Measurements from ENCODE around the gene DNAAF8.
A peak's percentile ranks its signal among the peaks of the same experiment; 100 is the strongest.
"Not testable (repeated sequence)": the region's sequence is repeated elsewhere in the genome, so short reads cannot be mapped to it uniquely, and the experiment has no call there.

Gene DNAAF8

GRCh38 chr16:4733211-4733742 lies 1.1 kb upstream of the DNAAF8 start:
- no peak for DNase-seq (ENCODE audit: insufficient read length)
- FAIRE-seq: no peak
- no peak for TF ChIP-seq TAF1 (IDR thresholded peaks at IDR 0.05; ENCODE audit: borderline replicate concordance, low read depth, low read length)
- TF ChIP-seq POLR2A (IDR thresholded peaks at IDR 0.05; ENCODE audit: low read depth, low read length): no peak
- no peak for TF ChIP-seq POLR2AphosphoS5 (IDR thresholded peaks at IDR 0.05; ENCODE audit: low read depth, low read length)

GRCh38 chr16:4733747-4734062 lies 632 bp upstream of the DNAAF8 start:
- DNase-seq (ENCODE audit: insufficient read length): no peak
- no peak for FAIRE-seq
- TF ChIP-seq TAF1 (IDR thresholded peaks at IDR 0.05; ENCODE audit: borderline replicate concordance, low read depth, low read length): no peak
- no peak for TF ChIP-seq POLR2A (IDR thresholded peaks at IDR 0.05; ENCODE audit: low read depth, low read length)
- no peak for TF ChIP-seq POLR2AphosphoS5 (IDR thresholded peaks at IDR 0.05; ENCODE audit: low read depth, low read length)

GRCh38 chr16:4734730-4735535 lies 596 bp downstream of the DNAAF8 start:
- DNase-seq (ENCODE audit: insufficient read length) (peak; percentile 90), FAIRE-seq (peak; percentile 89)
- no peak for TF ChIP-seq POLR2AphosphoS5 (IDR thresholded peaks at IDR 0.05; ENCODE audit: low read depth, low read length)
- peak; percentile 67; the same call in 1 of the 2 replicates for TF ChIP-seq POLR2A (IDR thresholded peaks at IDR 0.05; ENCODE audit: low read depth, low read length)
- TF ChIP-seq TAF1 (IDR thresholded peaks at IDR 0.05; ENCODE audit: borderline replicate concordance, low read depth, low read length): no peak

- TF ChIP-seq POLR2A (IDR thresholded peaks at IDR 0.05; ENCODE audit: low read depth, low read length) (no peak), TAF1 (IDR thresholded peaks at IDR 0.05; ENCODE audit: borderline replicate concordance, low read depth, low read length) (no peak), POLR2AphosphoS5 (IDR thresholded peaks at IDR 0.05; ENCODE audit: low read depth, low read length) (no peak)
- DNase-seq (ENCODE audit: insufficient read length) (no peak), FAIRE-seq (no peak)
These were observed 2.2 kb downstream of the DNAAF8 start for GRCh38 chr16:4736546-4736945.

- FAIRE-seq: no peak
- DNase-seq (ENCODE audit: insufficient read length): no peak
- TF ChIP-seq POLR2A (IDR thresholded peaks at IDR 0.05; ENCODE audit: low read depth, low read length) (no peak), TAF1 (IDR thresholded peaks at IDR 0.05; ENCODE audit: borderline replicate concordance, low read depth, low read length) (no peak), POLR2AphosphoS5 (IDR thresholded peaks at IDR 0.05; ENCODE audit: low read depth, low read length) (no peak)
These were observed 3.2 kb downstream of the DNAAF8 start for GRCh38 chr16:4737545-4737944.

- FAIRE-seq; DNase-seq (ENCODE audit: insufficient read length): not testable (repeated sequence)
These were observed 4.0 kb downstream of the DNAAF8 start for GRCh38 chr16:4738370-4738769.

GRCh38 chr16:4743226-4743878 lies 9.0 kb downstream of the DNAAF8 start:
- DNase-seq (ENCODE audit: insufficient read length): no peak
- TF ChIP-seq POLR2AphosphoS5 (IDR thresholded peaks at IDR 0.05; ENCODE audit: low read depth, low read length) (no peak), TAF1 (IDR thresholded peaks at IDR 0.05; ENCODE audit: borderline replicate concordance, low read depth, low read length) (no peak), POLR2A (IDR thresholded peaks at IDR 0.05; ENCODE audit: low read depth, low read length) (no peak)

GRCh38 chr16:4744555-4745273 lies 10.4 kb downstream of the DNAAF8 start:
- DNase-seq (ENCODE audit: insufficient read length) (no peak), FAIRE-seq (no peak)
- TF ChIP-seq TAF1 (IDR thresholded peaks at IDR 0.05; ENCODE audit: borderline replicate concordance, low read depth, low read length) (no peak), POLR2AphosphoS5 (IDR thresholded peaks at IDR 0.05; ENCODE audit: low read depth, low read length) (no peak), POLR2A (IDR thresholded peaks at IDR 0.05; ENCODE audit: low read depth, low read length) (no peak)

More at GRCh38 chr16:4743226-4743878, 9.0 kb downstream of the DNAAF8 start:
- FAIRE-seq: no peak

- TF ChIP-seq TAF1 (IDR thresholded peaks at IDR 0.05; ENCODE audit: borderline replicate concordance, low read depth, low read length) (no peak), POLR2AphosphoS5 (IDR thresholded peaks at IDR 0.05; ENCODE audit: low read depth, low read length) (no peak), POLR2A (IDR thresholded peaks at IDR 0.05; ENCODE audit: low read depth, low read length) (no peak)
- DNase-seq (ENCODE audit: insufficient read length) (no peak), FAIRE-seq (no peak)
These were observed 10.9 kb downstream of the DNAAF8 start for GRCh38 chr16:4745274-4745569.

- no peak for TF ChIP-seq POLR2A (IDR thresholded peaks at IDR 0.05; ENCODE audit: low read depth, low read length)
- TF ChIP-seq TAF1 (IDR thresholded peaks at IDR 0.05; ENCODE audit: borderline replicate concordance, low read depth, low read length): no peak
- TF ChIP-seq POLR2AphosphoS5 (IDR thresholded peaks at IDR 0.05; ENCODE audit: low read depth, low read length): no peak
- no peak for DNase-seq (ENCODE audit: insufficient read length)
- FAIRE-seq: no peak
These were observed 11.9 kb downstream of the DNAAF8 start for GRCh38 chr16:4746215-4746614.

- no peak for FAIRE-seq
- no peak for DNase-seq (ENCODE audit: insufficient read length)
- no peak for TF ChIP-seq POLR2AphosphoS5 (IDR thresholded peaks at IDR 0.05; ENCODE audit: low read depth, low read length)
- TF ChIP-seq POLR2A (IDR thresholded peaks at IDR 0.05; ENCODE audit: low read depth, low read length): no peak
- no peak for TF ChIP-seq TAF1 (IDR thresholded peaks at IDR 0.05; ENCODE audit: borderline replicate concordance, low read depth, low read length)
These were observed 12.7 kb downstream of the DNAAF8 start for GRCh38 chr16:4746991-4747574.
